OCI-LY3 (cell line): ENCODE results near the gene RTL5.
A peak's percentile ranks its signal among the peaks of the same experiment; 100 is the strongest.

Experiments used
- H2AFZ ChIP-seq: fragments of 200-600, 300-600 bp; shearing (Covaris generic); 2 replicates; pipeline ENCODE4 v1.6.0; 2014; ENCODE audit warnings: antibody characterized with exemption, low read depth, low read length
- H3K27ac ChIP-seq: fragments of 200-600, 300-600 bp; sonication (generic); 2 replicates; pipeline ENCODE4 v1.5.1; 2014; ENCODE audit warnings: mild to moderate bottlenecking, low read length, moderate library complexity, mixed read lengths
- H3K27me3 ChIP-seq: fragments of 200-600, 300-600 bp; sonication (generic); 2 replicates; pipeline ENCODE4 v1.6.1; 2014; ENCODE audit warnings: low read depth, low read length, mixed read lengths
- H3K36me3 ChIP-seq: fragments of 200-600, 300-600 bp; sonication (generic); replicated peaks from 2 replicates; pipeline ENCODE3; 2014; ENCODE audit warnings: low read depth, low read length, mixed read lengths
- H3K4me1 ChIP-seq: fragments of 300-600, 200-600 bp; sonication (generic); 2 replicates; pipeline ENCODE4 v1.6.1; 2014; ENCODE audit warnings: low read length, mixed read lengths
- H3K4me2 ChIP-seq: fragments of 200-600, 300-600 bp; sonication (generic); 2 replicates; pipeline ENCODE4 v1.6.1; 2014; ENCODE audit warnings: low read length, mixed read lengths
- H3K4me3 ChIP-seq: fragments of 300-600, 200-600 bp; sonication (generic); 2 replicates; pipeline ENCODE4 v1.5.1; 2014; ENCODE audit warnings: antibody characterized with exemption, mild to moderate bottlenecking, low read length, moderate library complexity
- H3K79me2 ChIP-seq: fragments of 300-600, 200-600 bp; shearing (Covaris generic); 2 replicates; pipeline ENCODE4 v1.6.1; 2014; ENCODE audit warnings: mild to moderate bottlenecking, low read length, mixed read lengths
- H3K9ac ChIP-seq: fragments of 300-600, 200-600 bp; shearing (Covaris generic); 2 replicates; pipeline ENCODE4 v1.6.0; 2014; ENCODE audit warnings: mild to moderate bottlenecking, low read length, moderate library complexity
- H3K9me3 ChIP-seq: fragments of 200-600, 300-600 bp; shearing (Covaris generic); 2 replicates; pipeline ENCODE4 v1.6.1; 2014; ENCODE audit warnings: low read length, mixed read lengths; ENCODE audit not compliant: insufficient read depth
- H4K20me1 ChIP-seq: fragments of 200-600, 300-600 bp; sonication (generic); 2 replicates; pipeline ENCODE4 v1.6.1; 2016; ENCODE audit warnings: low read length, mixed read lengths; ENCODE audit not compliant: insufficient read depth
- EZH2phosphoT487 ChIP-seq: fragments of 200-600 bp; shearing (Covaris generic); IDR thresholded peaks from 2 replicates; pipeline ENCODE4 v1.6.1; 2018; ENCODE audit warnings: antibody characterized with exemption, mixed run types, low read depth
- TF ChIP-seq, protein P1 (sequence below): fragments of 200-600, 300-600 bp; sonication (generic); IDR thresholded peaks from 2 replicates; pipeline ENCODE4 v1.5.1; 2014; ENCODE audit warnings: antibody characterized with exemption, low read length, low read depth

Gene RTL5

DNA sequence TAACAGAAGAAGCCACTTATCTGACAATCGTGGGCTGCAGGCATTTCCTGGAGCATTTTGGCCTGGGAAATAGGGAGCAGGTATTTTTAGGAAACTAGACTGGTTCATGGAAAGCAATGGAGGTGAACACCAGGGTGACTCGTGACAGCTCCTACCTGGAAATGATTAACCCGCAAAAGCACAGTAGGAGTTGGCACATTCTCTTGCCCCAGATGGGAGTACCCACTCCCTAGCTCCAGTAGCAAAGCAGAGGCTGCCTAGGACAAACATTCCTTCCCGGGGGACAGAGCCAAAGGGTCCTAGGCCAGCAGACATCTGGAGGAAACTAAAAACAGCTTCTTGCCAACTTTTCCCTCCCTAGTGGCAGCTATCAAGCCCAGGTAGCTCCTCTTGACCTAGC, 29.0 kb downstream of the RTL5 start:
- Histone ChIP-seq H3K27ac (no peak overlapping the region), H3K4me3 (no peak overlapping the region), H3K9ac (no peak overlapping the region), H3K36me3 (no peaks in the 10 kb centered on the region), H3K4me1 (peaks cover 29% of the 10 kb centered on the region), H4K20me1 (no peaks in the 10 kb centered on the region), H3K9me3 (no peaks in the 10 kb centered on the region), H3K79me2 (no peaks in the 10 kb centered on the region), H2AFZ (no peak overlapping the region), H3K4me2 (no peak overlapping the region), H3K27me3 (peaks cover 31% of the 10 kb centered on the region)
- TF ChIP-seq EZH2phosphoT487: no peak
- TF ChIP-seq, protein P1, sequence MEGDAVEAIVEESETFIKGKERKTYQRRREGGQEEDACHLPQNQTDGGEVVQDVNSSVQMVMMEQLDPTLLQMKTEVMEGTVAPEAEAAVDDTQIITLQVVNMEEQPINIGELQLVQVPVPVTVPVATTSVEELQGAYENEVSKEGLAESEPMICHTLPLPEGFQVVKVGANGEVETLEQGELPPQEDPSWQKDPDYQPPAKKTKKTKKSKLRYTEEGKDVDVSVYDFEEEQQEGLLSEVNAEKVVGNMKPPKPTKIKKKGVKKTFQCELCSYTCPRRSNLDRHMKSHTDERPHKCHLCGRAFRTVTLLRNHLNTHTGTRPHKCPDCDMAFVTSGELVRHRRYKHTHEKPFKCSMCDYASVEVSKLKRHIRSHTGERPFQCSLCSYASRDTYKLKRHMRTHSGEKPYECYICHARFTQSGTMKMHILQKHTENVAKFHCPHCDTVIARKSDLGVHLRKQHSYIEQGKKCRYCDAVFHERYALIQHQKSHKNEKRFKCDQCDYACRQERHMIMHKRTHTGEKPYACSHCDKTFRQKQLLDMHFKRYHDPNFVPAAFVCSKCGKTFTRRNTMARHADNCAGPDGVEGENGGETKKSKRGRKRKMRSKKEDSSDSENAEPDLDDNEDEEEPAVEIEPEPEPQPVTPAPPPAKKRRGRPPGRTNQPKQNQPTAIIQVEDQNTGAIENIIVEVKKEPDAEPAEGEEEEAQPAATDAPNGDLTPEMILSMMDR: no peak

DNA sequence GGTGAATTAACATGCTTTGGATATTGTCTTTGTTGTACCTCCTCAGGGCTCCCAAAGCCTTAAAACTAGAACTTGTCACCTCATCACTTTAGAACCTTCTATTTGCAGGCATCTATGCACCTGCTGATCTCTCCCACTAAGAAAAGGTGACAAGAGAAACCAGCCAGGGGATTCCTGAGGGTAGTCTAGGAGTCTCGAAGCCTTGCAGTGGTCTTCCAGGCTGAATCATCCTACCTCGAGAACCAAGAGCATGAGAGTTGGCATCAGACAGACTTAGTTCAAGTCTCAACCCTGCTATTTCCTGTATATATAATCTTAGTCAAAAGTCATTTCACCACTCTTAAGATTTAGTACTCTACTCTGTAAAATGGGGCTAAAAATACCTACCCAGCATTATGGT, 29.6 kb downstream of the RTL5 start:
- Histone ChIP-seq H3K27me3 (peaks cover 26% of the 10 kb centered on the region), H4K20me1 (no peaks in the 10 kb centered on the region), H3K9me3 (no peaks in the 10 kb centered on the region), H3K9ac (no peak overlapping the region), H3K79me2 (no peaks in the 10 kb centered on the region), H3K27ac (no peak overlapping the region), H3K4me2 (no peak overlapping the region), H3K4me1 (peaks cover 35% of the 10 kb centered on the region), H3K4me3 (no peak overlapping the region), H2AFZ (no peak overlapping the region), H3K36me3 (no peaks in the 10 kb centered on the region)
- TF ChIP-seq, protein P1: no peak
- TF ChIP-seq EZH2phosphoT487: no peak

DNA sequence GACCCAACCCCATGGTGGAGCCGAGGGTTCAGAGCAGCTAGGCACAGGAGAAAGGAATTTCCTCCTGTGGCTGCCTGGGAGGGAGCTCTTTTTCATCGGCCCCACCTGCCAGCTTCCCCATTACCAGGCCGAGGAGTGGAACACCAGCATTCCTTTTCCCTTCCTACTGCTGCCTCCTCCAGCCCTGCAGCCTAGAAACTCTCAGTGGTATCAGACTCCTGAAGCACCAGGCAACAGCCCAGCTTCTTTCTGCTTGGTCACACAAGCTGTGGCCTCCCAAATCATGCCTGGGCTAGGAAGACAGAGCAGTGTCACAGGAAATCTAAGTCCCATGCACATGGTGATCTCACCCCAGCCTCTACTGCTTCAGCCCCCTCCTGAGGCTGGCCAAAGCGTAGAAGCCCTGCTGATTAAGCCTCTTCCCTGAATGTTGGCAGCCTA, 30.1 kb downstream of the RTL5 start:
- Histone ChIP-seq H2AFZ (no peak overlapping the region), H3K9ac (no peak overlapping the region), H3K36me3 (no peaks in the 10 kb centered on the region), H3K9me3 (no peaks in the 10 kb centered on the region), H3K27me3 (peaks cover 26% of the 10 kb centered on the region), H3K4me1 (peaks cover 38% of the 10 kb centered on the region), H4K20me1 (no peaks in the 10 kb centered on the region), H3K4me3 (no peak overlapping the region), H3K27ac (no peak overlapping the region), H3K4me2 (peak overlapping the region; percentile 83), H3K79me2 (no peaks in the 10 kb centered on the region)
- TF ChIP-seq EZH2phosphoT487: no peak
- TF ChIP-seq, protein P1: no peak

DNA sequence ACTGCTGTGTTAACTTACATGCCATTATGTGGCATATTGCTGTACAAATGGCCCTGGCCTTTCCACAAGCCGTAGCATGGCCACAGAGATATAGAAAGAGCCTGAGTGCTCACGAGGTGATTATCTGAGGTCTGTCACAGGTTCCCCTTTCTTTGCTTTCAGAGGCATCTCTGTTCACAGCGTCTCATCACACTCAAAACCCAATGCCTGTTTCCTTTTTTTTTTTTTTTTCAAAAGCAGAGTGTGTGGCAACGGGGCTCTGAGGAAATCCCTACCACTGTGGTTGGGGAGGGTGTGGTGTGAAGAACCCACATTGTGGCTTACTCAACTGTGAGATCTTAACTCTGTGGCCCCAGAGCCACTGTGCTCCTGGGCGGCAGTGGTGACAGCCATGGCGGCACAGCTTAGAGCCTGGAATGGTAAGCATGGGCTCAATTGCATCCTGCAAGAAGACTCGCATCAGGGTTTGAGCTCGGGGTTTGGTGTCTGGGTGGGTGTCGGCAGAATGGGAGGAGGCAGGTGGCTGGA, 30.8 kb downstream of the RTL5 start:
- H3K4me1 ChIP-seq: peaks cover 38% of the 10 kb centered on the region
- no peaks in the 10 kb centered on the region for H3K79me2 ChIP-seq
- H3K9me3 ChIP-seq: no peaks in the 10 kb centered on the region
- H2AFZ ChIP-seq: no peak overlapping the region
- peak; percentile 65; the same call in 1 of the 2 replicates for TF ChIP-seq EZH2phosphoT487
- TF ChIP-seq, protein P1: no peak
- peak overlapping the region; percentile 52 for H3K27ac ChIP-seq
- peaks cover 26% of the 10 kb centered on the region for H3K27me3 ChIP-seq
- peak overlapping the region; percentile 56 for H3K4me3 ChIP-seq
- H4K20me1 ChIP-seq: no peaks in the 10 kb centered on the region
- H3K36me3 ChIP-seq: no peaks in the 10 kb centered on the region
- no peak overlapping the region for H3K9ac ChIP-seq
- H3K4me2 ChIP-seq: peak overlapping the region; percentile 83
